G401 (cell line): ENCODE measurements around the gene BMPR2. TPM values are rescaled to one million over a fixed set of nuclear protein-coding genes. Genes with fewer than 3 reads are reported as not detected.
A peak's percentile ranks its signal among the peaks of the same experiment; 100 is the strongest.
"Not testable (repeated sequence)": the region's sequence is repeated elsewhere in the genome, so short reads cannot be mapped to it uniquely, and the experiment has no call there.

ENCODE experiments used
- DNase-seq: peaks from one replicate; pipeline ENCODE4 v3.0.0-alpha.2; 2015; ENCODE audit warnings: low spot score
- in situ Hi-C: cut with HindIII; loops from 2 replicates; pipeline ENCODE4 v1.10.0; 2016; ENCODE audit warnings: low sequenced_read_pairs, mixed read lengths
- total RNA-seq: library from RNA; depleted of rRNA; stranded (reverse); fragments of >200 nt; shearing (Covaris generic); gene quantifications from 2 replicates; pipeline ENCODE4 v1.2.3, GENCODE V29; 2014; rRNA removed

The BMPR2 gene
- total RNA-seq, result 9.0 and 11.3 TPM in 2 replicates

DNA sequence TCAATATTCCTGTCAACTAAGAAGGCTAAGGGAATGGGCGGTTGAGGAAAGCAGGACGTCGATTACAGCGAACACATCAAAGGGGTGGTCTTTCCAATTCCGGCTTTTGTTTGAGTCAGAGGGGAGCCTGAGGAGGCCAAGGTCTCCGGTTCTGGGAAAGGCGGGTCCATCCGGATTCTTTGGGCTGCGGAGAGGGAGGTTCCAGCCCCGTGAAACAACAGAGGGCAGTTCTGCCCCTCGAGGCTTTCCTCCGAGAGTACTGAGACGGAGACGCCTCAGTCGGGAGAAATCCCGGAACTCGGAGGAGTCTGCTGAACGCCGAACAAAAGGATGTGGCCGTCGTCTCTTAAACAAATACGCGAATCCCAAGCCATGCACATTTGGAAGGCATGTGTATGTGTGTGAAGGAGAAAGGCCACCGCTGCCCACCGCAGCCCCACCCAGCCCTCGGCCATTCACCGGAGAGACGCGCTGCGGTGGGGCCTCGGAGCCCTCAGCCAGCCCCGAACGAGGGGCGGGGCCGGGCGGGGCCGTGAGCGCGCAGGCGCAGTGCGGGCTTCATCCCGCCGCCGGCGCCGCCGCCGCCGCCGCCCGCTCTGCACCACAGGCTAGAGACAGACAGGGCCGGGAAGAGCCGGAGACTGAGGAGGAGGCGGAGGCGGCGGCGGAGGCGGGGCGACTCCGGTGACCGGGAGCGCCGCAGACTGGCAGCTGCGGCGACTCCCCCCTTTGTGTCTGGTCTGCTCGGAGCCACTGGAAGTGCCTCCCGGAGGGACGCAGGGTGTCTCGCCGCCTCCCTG is at the start of gene BMPR2:
BMPR2 (plus strand) TSS at position 719 of the 800 bp plus-strand sequence. CDS start 1,148 bp downstream, outside the sequence.
- peak; percentile 85 for DNase-seq
- in situ Hi-C loops, result no loop called here

DNA sequence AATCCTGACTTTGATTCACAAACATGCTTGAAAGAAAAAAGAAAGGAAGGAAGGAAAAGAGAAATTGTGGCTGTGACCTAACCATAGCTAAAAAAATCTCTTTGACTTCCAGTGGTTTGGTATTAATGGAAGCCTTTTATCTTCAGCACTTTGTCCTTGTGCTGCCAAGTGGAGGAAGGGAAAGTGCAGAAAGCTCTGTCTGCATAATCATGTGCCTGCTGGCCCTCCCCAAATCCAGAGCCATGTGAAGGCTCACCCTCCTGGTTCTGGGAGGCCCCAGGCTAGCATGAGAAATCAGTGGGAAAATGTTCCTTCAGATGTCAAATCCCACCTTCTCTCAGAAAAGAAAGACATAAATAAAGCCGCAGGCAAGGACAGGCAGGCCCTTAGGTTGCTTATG is 48.3 kb upstream of the BMPR2 start:
- no peak for DNase-seq
- in situ Hi-C loops, result no loop called here

DNA sequence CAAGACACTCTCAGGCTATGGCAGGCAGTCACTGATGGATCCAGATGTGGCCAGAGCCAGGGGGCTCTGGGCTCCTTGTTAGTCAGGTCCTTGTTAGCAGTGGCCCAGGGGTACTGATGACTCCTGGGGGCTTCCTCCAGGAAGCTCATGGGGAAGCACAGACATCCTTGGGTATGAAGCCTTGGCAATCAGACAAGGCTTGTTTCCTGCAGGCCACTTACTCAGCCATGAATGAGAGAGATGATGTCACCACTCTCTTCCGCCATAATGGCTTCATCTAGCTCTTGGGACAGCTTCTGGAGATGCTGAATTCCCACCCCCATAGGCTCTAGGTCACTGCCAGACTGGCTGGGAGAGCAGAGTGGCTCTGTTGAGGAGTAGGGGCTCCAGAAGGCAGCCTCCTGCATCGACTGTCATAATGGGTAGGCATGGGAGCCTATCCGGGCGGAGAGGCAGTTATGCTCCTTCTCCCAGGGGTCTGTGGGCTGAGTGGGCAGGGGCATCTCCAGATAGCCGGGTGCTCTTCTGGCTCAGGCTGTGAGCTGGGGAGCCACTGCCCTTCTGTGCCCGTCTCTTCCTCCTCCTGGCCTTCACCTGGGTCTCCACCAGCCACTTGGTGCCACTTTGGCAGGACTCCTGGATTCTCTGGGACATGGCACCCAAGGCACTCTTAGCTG is 40.2 kb upstream of the BMPR2 start:
- no peak for DNase-seq
- in situ Hi-C loops, result no loop called here

DNA sequence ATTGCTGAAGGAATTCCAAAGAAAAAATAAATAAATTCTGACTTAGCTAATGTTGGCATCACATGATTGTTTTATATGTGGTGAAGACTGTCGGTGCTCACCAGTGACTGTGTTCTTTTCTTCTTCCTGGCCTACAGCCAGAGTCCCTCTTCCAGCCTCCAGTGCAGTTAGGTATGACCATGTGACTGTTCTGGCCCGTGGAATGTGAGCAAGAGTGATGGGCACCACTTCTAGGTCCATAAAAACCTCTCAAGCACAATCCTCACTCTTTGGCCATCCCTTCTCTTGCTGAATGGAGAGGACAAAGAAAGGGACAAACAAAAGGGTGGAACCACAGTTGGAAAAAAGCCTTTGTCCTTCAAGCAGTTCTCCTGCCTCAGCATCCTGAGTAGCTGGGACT is 39.0 kb upstream of the BMPR2 start:
- in situ Hi-C loops, result no loop called here
- no peak for DNase-seq

- in situ Hi-C loops, result no loop called here
These were observed 38.3 kb upstream of the BMPR2 start for GRCh38 chr2:202337706-202338346.

DNA sequence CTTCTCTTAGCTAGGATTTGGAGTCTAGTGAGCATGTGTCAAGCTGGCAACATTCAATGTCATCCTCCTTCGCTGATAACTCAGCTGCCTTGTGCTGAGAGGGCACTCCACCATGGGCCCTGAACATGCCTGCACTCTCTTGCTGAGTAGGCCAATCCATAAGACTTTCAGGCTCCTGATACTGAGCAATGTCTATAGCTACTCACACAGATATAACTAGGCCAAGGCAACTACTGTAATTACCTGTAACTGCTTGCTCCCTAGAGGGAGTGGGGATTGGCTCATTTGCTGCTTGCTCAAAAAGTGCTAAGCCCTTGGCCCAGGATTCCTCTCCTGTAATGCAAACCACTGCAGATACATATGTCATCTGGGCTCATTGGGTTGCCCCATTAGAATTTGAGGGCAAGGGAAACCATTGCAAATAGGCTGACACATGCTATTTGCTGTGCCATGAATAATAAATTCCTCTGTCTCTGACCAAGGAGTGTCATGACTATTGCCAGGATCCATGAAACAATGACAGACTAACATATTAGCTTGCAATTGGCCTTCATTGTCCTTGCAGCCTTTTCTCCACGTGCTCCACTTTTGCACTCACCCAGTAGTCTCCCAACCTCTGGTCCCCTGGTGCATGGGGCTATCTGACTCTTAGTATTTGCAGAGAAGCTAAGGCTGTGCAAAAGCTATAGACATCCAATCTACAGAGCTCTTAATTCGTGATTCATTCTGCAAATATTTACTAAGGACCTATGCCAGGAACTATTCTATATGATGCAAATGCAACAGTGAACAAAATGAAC is 36.9 kb upstream of the BMPR2 start:
- no peak for DNase-seq

More at GRCh38 chr2:202337706-202338346, 38.3 kb upstream of the BMPR2 start:
- DNase-seq, result no peak

GRCh38 chr2:202344178-202344577 is 31.9 kb upstream of the BMPR2 start:
- no peak for DNase-seq
- in situ Hi-C loops, result no loop called here

More for the DNA sequence above, 36.9 kb upstream of the BMPR2 start:
- in situ Hi-C loops, result no loop called here

DNA sequence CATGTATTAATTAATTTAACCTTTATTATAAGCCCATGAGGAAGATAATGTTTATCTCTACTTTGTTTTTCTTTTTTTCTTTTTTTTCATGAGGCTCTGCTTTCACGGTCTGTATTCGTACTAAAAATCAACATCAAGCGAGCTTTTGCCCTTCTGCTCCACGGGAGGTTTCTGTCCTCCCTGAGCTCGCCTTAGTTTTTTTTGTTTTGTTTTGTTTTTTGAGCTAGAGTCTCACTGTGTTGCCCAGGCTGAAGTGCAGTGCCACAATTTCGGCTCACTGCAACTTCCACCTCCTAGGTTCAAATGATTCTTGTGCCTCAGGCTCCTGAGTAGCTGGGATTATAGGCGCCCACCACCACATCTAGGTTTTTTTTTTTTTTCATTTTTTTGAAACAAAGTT is 29.9 kb upstream of the BMPR2 start:
- in situ Hi-C loops, result no loop called here
- DNase-seq, result no peak

- DNase-seq, result no peak
- in situ Hi-C loops, result no loop called here
These were observed 22.7 kb upstream of the BMPR2 start for GRCh38 chr2:202353430-202353829.

DNA sequence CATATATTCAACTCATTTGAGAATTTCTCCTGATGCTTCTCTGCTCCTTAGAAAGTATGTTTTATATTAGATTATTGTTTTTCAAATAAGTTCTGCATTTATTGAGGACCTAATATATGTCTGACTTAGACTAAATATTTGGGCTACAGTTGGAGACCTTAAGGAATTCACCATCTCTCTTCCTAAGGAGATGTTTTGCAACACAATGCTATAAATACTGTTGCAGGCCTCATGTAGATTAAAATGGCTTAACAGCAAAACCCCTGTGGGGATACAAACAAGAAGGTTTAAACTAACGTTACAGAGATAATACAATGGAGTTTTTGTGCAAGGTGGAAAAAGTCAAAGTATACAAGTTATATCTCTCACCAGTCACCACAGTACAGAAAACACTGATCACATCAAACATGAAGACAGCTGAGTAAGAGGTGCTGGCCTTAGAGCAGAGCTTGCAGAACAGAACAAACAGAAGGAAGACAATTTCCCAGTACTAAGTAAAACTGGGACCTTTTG is 20.1 kb upstream of the BMPR2 start:
- in situ Hi-C loops, result no loop called here
- DNase-seq, result no peak

DNA sequence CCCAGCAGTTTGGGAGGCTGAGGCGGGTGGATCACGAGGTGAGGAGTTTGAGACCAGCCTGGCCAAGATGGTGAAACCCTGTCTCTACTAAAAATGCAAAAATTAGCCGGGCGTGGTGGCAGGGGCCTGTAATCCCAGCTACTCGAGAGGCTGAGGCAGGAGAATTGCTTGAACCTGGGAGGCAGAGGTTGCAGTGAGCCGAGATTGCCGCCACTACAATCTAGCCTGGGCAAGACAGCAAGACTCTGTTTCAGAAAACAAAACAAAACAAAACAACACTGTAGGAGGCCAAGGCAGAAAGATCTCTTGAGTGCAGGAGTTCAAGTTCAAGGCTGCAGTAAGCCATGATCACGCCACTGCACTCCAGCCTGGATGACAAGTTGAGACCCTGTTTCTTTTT is 17.2 kb upstream of the BMPR2 start:
- DNase-seq, in situ Hi-C loops: not testable (repeated sequence)

- DNase-seq, result no peak
- in situ Hi-C loops, result no loop called here
These were observed 15.5 kb upstream of the BMPR2 start for GRCh38 chr2:202360646-202361045.

- in situ Hi-C loops, result no loop called here
- DNase-seq, result no peak
These were observed 15.0 kb upstream of the BMPR2 start for GRCh38 chr2:202361108-202361507.

DNA sequence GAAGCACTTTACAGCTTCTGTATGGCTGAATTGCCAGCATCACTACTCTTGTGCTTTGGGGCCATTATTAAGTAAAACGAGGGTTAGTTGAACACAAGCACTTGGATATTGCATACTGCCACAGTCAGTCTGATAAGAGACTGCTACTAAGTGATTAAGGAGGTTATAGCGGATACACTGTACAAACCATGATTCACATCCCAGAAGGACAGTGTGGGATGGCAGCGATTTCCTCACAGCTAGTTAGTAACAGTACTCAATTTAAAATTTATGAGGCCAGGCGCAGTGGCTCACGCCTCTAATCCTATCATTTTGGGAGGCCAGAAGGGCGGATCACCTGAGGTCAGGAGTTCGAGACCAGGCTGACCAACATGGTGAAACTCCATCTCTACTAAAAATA is 2.6 kb upstream of the BMPR2 start:
- no peak for DNase-seq
- in situ Hi-C loops, result no loop called here

- DNase-seq, result not testable (repeated sequence)
These were observed 1.7 kb upstream of the BMPR2 start for GRCh38 chr2:202374383-202374782.

DNA sequence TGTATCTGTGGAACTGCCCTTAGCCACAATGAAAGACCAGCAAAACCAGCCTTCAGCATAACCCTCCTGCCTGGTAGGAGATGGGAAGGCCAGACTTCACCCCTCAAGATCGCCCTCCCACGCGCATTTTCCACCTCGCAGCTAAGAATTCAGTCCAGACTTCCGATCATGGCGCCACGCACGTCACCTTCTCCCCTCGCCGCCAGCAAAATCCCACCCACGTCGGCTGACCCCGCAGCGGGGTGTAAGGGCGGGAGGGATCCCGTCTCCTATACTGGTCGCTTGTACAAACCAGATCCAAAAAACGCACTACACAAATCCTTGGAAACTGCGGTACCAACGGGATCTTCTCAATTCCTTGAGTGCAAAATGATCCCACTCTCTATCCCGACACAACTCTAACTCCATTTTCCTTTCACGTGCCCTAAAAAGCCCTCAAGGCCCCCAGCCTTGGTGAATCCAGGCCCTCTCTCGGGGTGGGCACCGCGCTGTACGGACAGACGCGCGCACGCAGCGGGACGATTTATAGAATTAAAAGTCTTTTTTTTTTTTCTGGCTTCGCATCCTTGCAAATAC is 1.0 kb upstream of the BMPR2 start:
- peak; percentile 73 for DNase-seq
- in situ Hi-C loops, result no loop called here

More at GRCh38 chr2:202374383-202374782, 1.7 kb upstream of the BMPR2 start:
- in situ Hi-C loops, result not testable (repeated sequence)

GRCh38 chr2:202376460-202377206 is 506 bp downstream of the BMPR2 start:
- in situ Hi-C loops, result no loop called here
- peak; percentile 49 for DNase-seq

DNA sequence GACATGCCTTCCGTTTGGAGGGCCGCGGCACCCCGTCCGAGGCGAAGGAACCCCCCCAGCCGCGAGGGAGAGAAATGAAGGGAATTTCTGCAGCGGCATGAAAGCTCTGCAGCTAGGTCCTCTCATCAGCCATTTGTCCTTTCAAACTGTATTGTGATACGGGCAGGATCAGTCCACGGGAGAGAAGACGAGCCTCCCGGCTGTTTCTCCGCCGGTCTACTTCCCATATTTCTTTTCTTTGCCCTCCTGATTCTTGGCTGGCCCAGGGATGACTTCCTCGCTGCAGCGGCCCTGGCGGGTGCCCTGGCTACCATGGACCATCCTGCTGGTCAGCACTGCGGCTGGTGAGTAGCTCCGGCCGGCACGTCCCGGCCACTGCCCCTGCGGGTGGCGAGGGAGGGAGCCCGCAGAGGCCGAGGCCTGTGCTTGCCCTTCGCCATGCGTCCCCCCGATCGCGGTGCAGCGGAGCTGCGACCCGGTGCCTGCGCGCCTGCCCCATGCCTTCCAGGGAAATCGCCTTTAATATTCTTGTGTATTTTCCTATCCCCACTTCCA is 1.2 kb downstream of the BMPR2 start:
- in situ Hi-C loops, result no loop called here
- peak; percentile 64 for DNase-seq
